HCT116 (cell line): Measurements from ENCODE around the gene ZYG11B. TPM values are rescaled to one million over a fixed set of nuclear protein-coding genes. Genes with fewer than 3 reads are reported as not detected.

ENCODE experiments used
- ATAC-seq: fragments of 200-7000 bp; cut with Tn5 transposase; 2 replicates; pipeline ENCODE4 v1.9.1; 2020; ENCODE audit warnings: mild to moderate bottlenecking, moderate library complexity
- BruUV-seq: library from RNA; stranded (reverse); fragments of 400-500 nt; replicated peaks from 2 replicates; lab custom pipeline; 2021; lab: Mats Ljungman, UMichigan
- CTCF ChIA-PET: fragments of 300-600 bp; sonication (Branson Sonifier 250); formaldehyde crosslinking; loops from one replicate; lab custom pipeline; 2021; ENCODE audit warnings: antibody characterized with exemption; lab: Charles Lee
- POLR2A ChIA-PET: fragments of 300-600, 350-600 bp; sonication (Branson Sonifier 250); formaldehyde crosslinking; loops from one replicate; lab custom pipeline; 2021; ENCODE audit warnings: antibody characterized with exemption; lab: Charles Lee
- RAD21 ChIA-PET, 2 experiments: fragments of 300-600 bp; sonication (Branson Sonifier 250); formaldehyde crosslinking; loops; one replicate each; lab custom pipeline; 2023; ENCODE audit warnings: low total read pairs in 2 of 2; ENCODE audit not compliant: uncharacterized antibody in 2 of 2, unreplicated experiment in 2 of 2, low non-redundant PET in 1 of 2; lab: Charles Lee
- DNase-seq: peaks from one replicate; pipeline ENCODE4 v3.0.0-alpha.2; 2010; ENCODE audit warnings: low read depth, low spot score
- H2AFZ ChIP-seq: fragments of 200-600 bp; shearing (Covaris generic), sonication (generic); 2 replicates; pipeline ENCODE4 v1.6.1; 2017; ENCODE audit warnings: low read depth, mixed run types, mixed read lengths, antibody characterized with exemption, low read length; ENCODE audit not compliant: poor library complexity, severe bottlenecking
- H3K27ac ChIP-seq: 2 replicates; pipeline ENCODE4 v1.5.1; 2012; ENCODE audit warnings: low read depth, low read length
- H3K27me3 ChIP-seq: fragments of 200-600 bp; sonication (generic); 2 replicates; pipeline ENCODE4 v1.6.1; 2016; ENCODE audit warnings: mixed run types, low read length, mixed read lengths; ENCODE audit not compliant: insufficient read depth
- H3K36me3 ChIP-seq, 2 experiments: fragments of 200-500 bp in 1 of 2; fragments of 200-600 bp in 1 of 2; sonication (Bioruptor generic) in 1 of 2; sonication (generic) in 1 of 2; 2 replicates each; pipeline versions ENCODE4 v1.5.1 to v1.6.1; 2014 to 2016; ENCODE audit warnings: low read length in 2 of 2, inconsistent platforms in 1 of 2, mixed read lengths in 1 of 2, mixed run types in 1 of 2; ENCODE audit not compliant: insufficient read depth in 2 of 2, control insufficient read depth in 1 of 2
- H3K4me1 ChIP-seq, 2 experiments: fragments of 200-600 bp in 1 of 2; sonication (generic) in 1 of 2; 2 replicates each; pipeline versions ENCODE4 v1.5.1 to v1.6.1; 2012 to 2017; ENCODE audit warnings: low read length in 2 of 2, inconsistent platforms in 1 of 2, mild to moderate bottlenecking in 1 of 2, mixed read lengths in 1 of 2, mixed run types in 1 of 2, moderate library complexity in 1 of 2; ENCODE audit not compliant: insufficient read depth in 2 of 2, control insufficient read depth in 1 of 2
- H3K4me2 ChIP-seq: fragments of 200-600 bp; sonication (generic); 2 replicates; pipeline ENCODE4 v1.6.1; 2017; ENCODE audit warnings: mixed run types, low read length, mixed read lengths
- H3K4me3 ChIP-seq, 2 experiments: fragments of 200-600 bp in 1 of 2; sonication (generic) in 1 of 2; replicated peaks in 1 of 2; 2 replicates each; pipeline ENCODE4 v1.5.1; 2011 to 2016; ENCODE audit warnings: low read length in 2 of 2, control low read depth in 1 of 2, low read depth in 1 of 2, mild to moderate bottlenecking in 1 of 2, mixed read lengths in 1 of 2, mixed run types in 1 of 2
- H3K79me2 ChIP-seq: fragments of 200-600 bp; sonication (generic); 2 replicates; pipeline ENCODE4 v1.6.1; 2017; ENCODE audit warnings: mild to moderate bottlenecking, mixed run types, low read length, moderate library complexity, mixed read lengths; ENCODE audit not compliant: insufficient read depth
- H3K9ac ChIP-seq: fragments of 200-600 bp; sonication (generic); 2 replicates; pipeline ENCODE4 v1.6.1; 2016; ENCODE audit warnings: low read length, mixed read lengths
- H3K9me2 ChIP-seq: fragments of 200-600 bp; sonication (generic), shearing (Covaris generic); 2 replicates; pipeline ENCODE4 v1.6.1; 2017; ENCODE audit warnings: mixed run types, mild to moderate bottlenecking, moderate library complexity; ENCODE audit not compliant: insufficient read depth
- H3K9me3 ChIP-seq, 2 experiments: fragments of 200-500 bp in 1 of 2; fragments of 200-600 bp in 1 of 2; sonication (Bioruptor generic) in 1 of 2; sonication (generic) in 1 of 2; 2 replicates each; pipeline ENCODE4 v1.6.1; 2014 to 2017; ENCODE audit warnings: low read length in 2 of 2, mixed read lengths in 2 of 2, inconsistent platforms in 1 of 2, low read depth in 1 of 2, mild to moderate bottlenecking in 1 of 2, mixed run types in 1 of 2, moderate library complexity in 1 of 2; ENCODE audit not compliant: control insufficient read depth in 1 of 2, insufficient read depth in 1 of 2
- H4K20me1 ChIP-seq: fragments of 200-600 bp; sonication (generic), shearing (Covaris generic); 2 replicates; pipeline ENCODE4 v1.6.1; 2017; ENCODE audit warnings: mixed run types, mild to moderate bottlenecking, moderate library complexity; ENCODE audit not compliant: insufficient read depth
- CBX3 ChIP-seq: IDR thresholded peaks from 2 replicates; pipeline ENCODE4 v1.6.1; 2012; ENCODE audit warnings: low read depth
- CEBPB ChIP-seq: IDR thresholded peaks from 2 replicates; pipeline ENCODE4 v1.6.1; 2012; ENCODE audit warnings: low read depth
- CTCF ChIP-seq, 3 experiments: fragments of 200-600 bp in 1 of 3; sonication (generic) in 1 of 3; IDR thresholded peaks in 2 of 3; conservative IDR thresholded peaks in 1 of 3; 2 replicates each; pipeline ENCODE4 v1.5.1; 2012 to 2017; ENCODE audit warnings: low read depth in 2 of 3, low read length in 2 of 3, antibody characterized with exemption in 1 of 3, borderline replicate concordance in 1 of 3, control low read depth in 1 of 3, mild to moderate bottlenecking in 1 of 3, mixed read lengths in 1 of 3, mixed run types in 1 of 3, moderate library complexity in 1 of 3; ENCODE audit not compliant: insufficient read depth in 1 of 3
- EGR1 ChIP-seq: IDR thresholded peaks from 2 replicates; pipeline ENCODE4 v1.6.1; 2012; ENCODE audit warnings: low read depth
- ELF1 ChIP-seq: IDR thresholded peaks from 2 replicates; pipeline ENCODE4 v1.6.1; 2012; ENCODE audit warnings: low read depth, borderline replicate concordance
- EZH2 ChIP-seq: fragments of 200-600 bp; sonication (generic); IDR thresholded peaks from 2 replicates; pipeline ENCODE4 v1.6.1; 2017; ENCODE audit warnings: antibody characterized with exemption, mixed run types
- EZH2phosphoT487 ChIP-seq: fragments of 200-600 bp; IDR thresholded peaks from 2 replicates; pipeline ENCODE4 v1.6.1; 2018; ENCODE audit warnings: antibody characterized with exemption, borderline replicate concordance
- FOSL1 ChIP-seq: IDR thresholded peaks from 2 replicates; pipeline ENCODE4 v1.6.1; 2012; ENCODE audit warnings: low read depth
- JUND ChIP-seq: IDR thresholded peaks from 2 replicates; pipeline ENCODE4 v1.6.1; 2012
- POLR2A ChIP-seq: IDR thresholded peaks from 2 replicates; pipeline ENCODE4 v1.7.0; 2011; ENCODE audit warnings: borderline replicate concordance; ENCODE audit not compliant: insufficient read depth, insufficient read length; ENCODE audit errors: extremely low read depth
- RAD21 ChIP-seq: IDR thresholded peaks from 2 replicates; pipeline ENCODE4 v1.6.1; 2012; ENCODE audit warnings: low read depth, mild to moderate bottlenecking
- SP1 ChIP-seq: IDR thresholded peaks from 2 replicates; pipeline ENCODE4 v1.6.1; 2012; ENCODE audit warnings: low read depth
- SRF ChIP-seq: IDR thresholded peaks from 2 replicates; pipeline ENCODE4 v1.6.1; 2012; ENCODE audit warnings: low read depth
- YY1 ChIP-seq: IDR thresholded peaks from 2 replicates; pipeline ENCODE4 v1.6.1; 2011; ENCODE audit warnings: low read length, low read depth, moderate library complexity, mild to moderate bottlenecking; ENCODE audit not compliant: insufficient replicate concordance; ENCODE audit errors: extremely low read depth
- ZBTB33 ChIP-seq: IDR thresholded peaks from 2 replicates; pipeline ENCODE4 v1.6.1; 2011; ENCODE audit warnings: mild to moderate bottlenecking, low read length, moderate library complexity; ENCODE audit not compliant: insufficient replicate concordance; ENCODE audit errors: extremely low read depth
- ZNF274 ChIP-seq: fragments of 200-500 bp; sonication (Bioruptor generic); IDR thresholded peaks from 2 replicates; pipeline ENCODE4 v1.6.1; 2014; ENCODE audit warnings: mild to moderate bottlenecking, low read depth, low read length, inconsistent platforms
- intact Hi-C: fragments of 100-400 bp; cut with micrococcal nuclease; formaldehyde crosslinking; loops from 2 replicates; pipeline ENCODE4 v1.10.0; 2022
- total RNA-seq: library from RNA; stranded (reverse); gene quantifications from one replicate; pipeline ENCODE4 v1.2.1, GENCODE V29; 2021; ENCODE audit not compliant: unreplicated experiment
- TF ChIP-seq, protein P1 (sequence below): IDR thresholded peaks from 2 replicates; pipeline ENCODE4 v1.6.1; 2012
- TF ChIP-seq, protein P2 (sequence below): IDR thresholded peaks from 2 replicates; pipeline ENCODE4 v1.6.1; 2012
- TF ChIP-seq, protein P3 (sequence below): IDR thresholded peaks from 2 replicates; pipeline ENCODE4 v1.6.1; 2012; ENCODE audit warnings: low read depth

Gene ZYG11B
- total RNA-seq, 1 experiment from 2014 or later, result 20.7 TPM

- H3K9ac ChIP-seq, result no peak overlapping the region
- H3K9me3 ChIP-seq, result no peaks in the 10 kb centered on the region
- no peak for TF ChIP-seq CTCF (IDR thresholded peaks at IDR 0.05 in 2 of 3, conservative IDR thresholded peaks at IDR 0.05 in 1 of 3; ENCODE audit: borderline replicate concordance in 1 of 3, insufficient read depth in 1 of 3, low read depth in 2 of 3, low read length in 2 of 3)
- no peak for TF ChIP-seq ELF1
- no peak for TF ChIP-seq CBX3
- no peak for TF ChIP-seq SRF
- TF ChIP-seq YY1, result no peak
- TF ChIP-seq, protein P1, sequence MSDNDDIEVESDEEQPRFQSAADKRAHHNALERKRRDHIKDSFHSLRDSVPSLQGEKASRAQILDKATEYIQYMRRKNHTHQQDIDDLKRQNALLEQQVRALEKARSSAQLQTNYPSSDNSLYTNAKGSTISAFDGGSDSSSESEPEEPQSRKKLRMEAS, result no peak
- TF ChIP-seq FOSL1, result no peak
- no peak for TF ChIP-seq EGR1
- no peak for TF ChIP-seq CEBPB
- no peak for TF ChIP-seq ZNF274
- TF ChIP-seq ZBTB33, result no peak
- no peak for TF ChIP-seq POLR2A
- TF ChIP-seq SP1, result no peak
- TF ChIP-seq, protein P2, sequence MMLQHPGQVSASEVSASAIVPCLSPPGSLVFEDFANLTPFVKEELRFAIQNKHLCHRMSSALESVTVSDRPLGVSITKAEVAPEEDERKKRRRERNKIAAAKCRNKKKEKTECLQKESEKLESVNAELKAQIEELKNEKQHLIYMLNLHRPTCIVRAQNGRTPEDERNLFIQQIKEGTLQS, result no peak
- no peak for TF ChIP-seq EZH2
- TF ChIP-seq RAD21, result no peak
- TF ChIP-seq, protein P3, sequence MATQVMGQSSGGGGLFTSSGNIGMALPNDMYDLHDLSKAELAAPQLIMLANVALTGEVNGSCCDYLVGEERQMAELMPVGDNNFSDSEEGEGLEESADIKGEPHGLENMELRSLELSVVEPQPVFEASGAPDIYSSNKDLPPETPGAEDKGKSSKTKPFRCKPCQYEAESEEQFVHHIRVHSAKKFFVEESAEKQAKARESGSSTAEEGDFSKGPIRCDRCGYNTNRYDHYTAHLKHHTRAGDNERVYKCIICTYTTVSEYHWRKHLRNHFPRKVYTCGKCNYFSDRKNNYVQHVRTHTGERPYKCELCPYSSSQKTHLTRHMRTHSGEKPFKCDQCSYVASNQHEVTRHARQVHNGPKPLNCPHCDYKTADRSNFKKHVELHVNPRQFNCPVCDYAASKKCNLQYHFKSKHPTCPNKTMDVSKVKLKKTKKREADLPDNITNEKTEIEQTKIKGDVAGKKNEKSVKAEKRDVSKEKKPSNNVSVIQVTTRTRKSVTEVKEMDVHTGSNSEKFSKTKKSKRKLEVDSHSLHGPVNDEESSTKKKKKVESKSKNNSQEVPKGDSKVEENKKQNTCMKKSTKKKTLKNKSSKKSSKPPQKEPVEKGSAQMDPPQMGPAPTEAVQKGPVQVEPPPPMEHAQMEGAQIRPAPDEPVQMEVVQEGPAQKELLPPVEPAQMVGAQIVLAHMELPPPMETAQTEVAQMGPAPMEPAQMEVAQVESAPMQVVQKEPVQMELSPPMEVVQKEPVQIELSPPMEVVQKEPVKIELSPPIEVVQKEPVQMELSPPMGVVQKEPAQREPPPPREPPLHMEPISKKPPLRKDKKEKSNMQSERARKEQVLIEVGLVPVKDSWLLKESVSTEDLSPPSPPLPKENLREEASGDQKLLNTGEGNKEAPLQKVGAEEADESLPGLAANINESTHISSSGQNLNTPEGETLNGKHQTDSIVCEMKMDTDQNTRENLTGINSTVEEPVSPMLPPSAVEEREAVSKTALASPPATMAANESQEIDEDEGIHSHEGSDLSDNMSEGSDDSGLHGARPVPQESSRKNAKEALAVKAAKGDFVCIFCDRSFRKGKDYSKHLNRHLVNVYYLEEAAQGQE, result no peak
- no peak for TF ChIP-seq JUND
- no peak for TF ChIP-seq EZH2phosphoT487
- TF ChIP-seq, all 23 proteins: peak for 0
- Histone ChIP-seq H2AFZ (no peak overlapping the region), H3K9me2 (no peaks in the 10 kb centered on the region), H3K27me3 (no peaks in the 10 kb centered on the region), H3K4me2 (no peak overlapping the region), H3K79me2 (no peaks in the 10 kb centered on the region), H4K20me1 (no peaks in the 10 kb centered on the region), H3K4me3 (no peak overlapping the region), H3K4me1 (peaks cover 19 to 39% of the 10 kb centered on the region in 2 experiments), H3K27ac (no peak overlapping the region), H3K36me3 (no peaks in the 10 kb centered on the region)
- POLR2A ChIA-PET, result no interaction called here
- intact Hi-C loops, result no loop called here
- ATAC-seq, result no peak
- DNase-seq, result no peak
- RAD21 ChIA-PET, result no interaction called here
- no TSS peak for BruUV-seq
- CTCF ChIA-PET, result no interaction called here
These were observed 26.9 kb downstream of the ZYG11B start for GRCh38 chr1:52753169-52753568.
